Neural cell (in vitro differentiated cells): ENCODE data around the gene ZNF79. TPM values are rescaled to one million over a fixed set of nuclear protein-coding genes. Genes with fewer than 3 reads are reported as not detected.

Experiments used
- H2AFZ ChIP-seq: fragments of 200-600, 300-800 bp; sonication (generic), shearing (Covaris generic); 2 replicates; pipeline ENCODE4 v1.6.0; 2014; ENCODE audit warnings: low read depth, mild to moderate bottlenecking, antibody characterized with exemption, low read length, moderate library complexity
- H3F3A ChIP-seq: fragments of 200-600 bp; shearing (Covaris generic); 2 replicates; pipeline ENCODE4 v1.6.1; 2016; ENCODE audit warnings: mild to moderate bottlenecking, moderate library complexity, mixed read lengths, antibody characterized with exemption, low read length; ENCODE audit not compliant: insufficient read depth, poor library complexity, severe bottlenecking
- H3K27ac ChIP-seq: fragments of 200-600, 300-800 bp; sonication (generic), shearing (Covaris generic); 2 replicates; pipeline ENCODE4 v1.5.1; 2014; ENCODE audit warnings: mild to moderate bottlenecking, low read length, moderate library complexity
- H3K27me3 ChIP-seq: fragments of 300-800, 200-600 bp; sonication (generic), shearing (Covaris generic); 2 replicates; pipeline ENCODE4 v1.6.0; 2014; ENCODE audit warnings: mild to moderate bottlenecking, low read depth, low read length, moderate library complexity; ENCODE audit not compliant: insufficient read depth
- H3K36me3 ChIP-seq: fragments of 300-800, 200-600 bp; sonication (generic), shearing (Covaris generic); 2 replicates; pipeline ENCODE4 v1.5.1; 2014; ENCODE audit warnings: mild to moderate bottlenecking, antibody characterized with exemption, low read length, moderate library complexity; ENCODE audit not compliant: insufficient read depth
- H3K4me2 ChIP-seq: fragments of 300-800, 200-600 bp; sonication (generic), shearing (Covaris generic); 2 replicates; pipeline ENCODE4 v1.6.0; 2014; ENCODE audit warnings: mild to moderate bottlenecking, low read length
- H3K4me3 ChIP-seq: fragments of 300-800, 200-600 bp; sonication (generic), shearing (Covaris generic); 2 replicates; pipeline ENCODE4 v1.5.1; 2014; ENCODE audit warnings: mild to moderate bottlenecking, low read length, moderate library complexity
- H3K79me2 ChIP-seq: fragments of 200-600 bp; shearing (Covaris generic); replicated peaks from 2 replicates; pipeline ENCODE4 v1.6.0; 2014; ENCODE audit warnings: mild to moderate bottlenecking, low read length, moderate library complexity; ENCODE audit not compliant: insufficient read depth
- H3K9ac ChIP-seq: fragments of 300-800, 200-600 bp; sonication (generic), shearing (Covaris generic); 2 replicates; pipeline ENCODE4 v1.6.1; 2016; ENCODE audit warnings: mild to moderate bottlenecking, low read length, mixed read lengths
- H3K9me2 ChIP-seq: fragments of 200-600 bp; shearing (Covaris generic); 2 replicates; pipeline ENCODE4 v1.6.1; 2016; ENCODE audit warnings: mild to moderate bottlenecking, low read length, mixed read lengths; ENCODE audit not compliant: insufficient read depth
- H3K9me3 ChIP-seq: fragments of 200-600, 300-800 bp; sonication (generic), shearing (Covaris generic); 2 replicates; pipeline ENCODE4 v1.6.1; 2016; ENCODE audit warnings: mild to moderate bottlenecking, mixed run types, low read length, moderate library complexity, mixed read lengths
- H4K20me1 ChIP-seq: fragments of 200-600 bp; shearing (Covaris generic); 2 replicates; pipeline ENCODE4 v1.6.1; 2016; ENCODE audit warnings: mild to moderate bottlenecking, mixed run types; ENCODE audit not compliant: insufficient read depth
- CTCF ChIP-seq: fragments of 450-650 bp; IDR thresholded peaks from 2 replicates; pipeline ENCODE4 v1.5.1; 2014; ENCODE audit warnings: antibody characterized with exemption, mild to moderate bottlenecking, moderate library complexity; ENCODE audit not compliant: poor library complexity, severe bottlenecking
- EP300 ChIP-seq: fragments of 450-650 bp; conservative IDR thresholded peaks from 2 replicates; pipeline ENCODE4 v1.6.1; 2014; ENCODE audit warnings: antibody characterized with exemption, mild to moderate bottlenecking, moderate library complexity; ENCODE audit not compliant: poor library complexity, severe bottlenecking
- EZH2 ChIP-seq: fragments of 200-600, 300-800 bp; shearing (Covaris generic), sonication (generic); IDR thresholded peaks from 2 replicates; pipeline ENCODE4 v1.6.1; 2014; ENCODE audit warnings: antibody characterized with exemption, low read length, borderline replicate concordance, mild to moderate bottlenecking; ENCODE audit not compliant: insufficient read depth, poor library complexity, severe bottlenecking
- MXI1 ChIP-seq: fragments of 450-650 bp; conservative IDR thresholded peaks from 2 replicates; pipeline ENCODE4 v1.6.1; 2014; ENCODE audit warnings: antibody characterized with exemption, mild to moderate bottlenecking; ENCODE audit not compliant: poor library complexity, severe bottlenecking
- POLR2AphosphoS5 ChIP-seq: IDR thresholded peaks from 2 replicates; pipeline ENCODE4 v1.6.1; 2012
- RAD21 ChIP-seq: fragments of 450-650 bp; conservative IDR thresholded peaks from 2 replicates; pipeline ENCODE4 v1.6.1; 2014; ENCODE audit warnings: antibody characterized with exemption, mild to moderate bottlenecking, moderate library complexity
- SMC3 ChIP-seq: fragments of 450-650 bp; conservative IDR thresholded peaks from 2 replicates; pipeline ENCODE4 v1.6.1; 2014; ENCODE audit warnings: antibody characterized with exemption, mild to moderate bottlenecking, moderate library complexity; ENCODE audit not compliant: poor library complexity
- TAF1 ChIP-seq: IDR thresholded peaks from 2 replicates; pipeline ENCODE4 v1.6.1; 2012; ENCODE audit warnings: low read depth
- polyA plus RNA-seq: library from polyadenylated mRNA; depleted of rRNA; stranded (reverse); fragments of >200 nt; gene quantifications from 2 replicates; pipeline ENCODE4 v1.2.3, GENCODE V29; 2014
- TF ChIP-seq, protein P1 (sequence below): IDR thresholded peaks from 2 replicates; pipeline ENCODE4 v1.6.1; 2012; ENCODE audit warnings: borderline replicate concordance

ZNF79 gene
- polyA plus RNA-seq, 1 donor from 2014 or later = 2.9 TPM

- TF ChIP-seq POLR2AphosphoS5 (no peak), SMC3 (no peak)
- Histone ChIP-seq H3K9me3 (no peaks in the 10 kb centered on the region), H4K20me1 (no peaks in the 10 kb centered on the region), H2AFZ (no peak overlapping the region), H3K4me2 (no peak overlapping the region), H3K79me2 (no peaks in the 10 kb centered on the region), H3K9ac (no peak overlapping the region), H3K27ac (no peak overlapping the region), H3K27me3 (no peaks in the 10 kb centered on the region), H3K36me3 (no peaks in the 10 kb centered on the region), H3K4me3 (no peak overlapping the region), H3F3A (no peaks in the 10 kb centered on the region), H3K9me2 (no peaks in the 10 kb centered on the region)
Measured at GRCh38 chr9:127489471-127490115, 65.4 kb downstream of the ZNF79 start.

DNA sequence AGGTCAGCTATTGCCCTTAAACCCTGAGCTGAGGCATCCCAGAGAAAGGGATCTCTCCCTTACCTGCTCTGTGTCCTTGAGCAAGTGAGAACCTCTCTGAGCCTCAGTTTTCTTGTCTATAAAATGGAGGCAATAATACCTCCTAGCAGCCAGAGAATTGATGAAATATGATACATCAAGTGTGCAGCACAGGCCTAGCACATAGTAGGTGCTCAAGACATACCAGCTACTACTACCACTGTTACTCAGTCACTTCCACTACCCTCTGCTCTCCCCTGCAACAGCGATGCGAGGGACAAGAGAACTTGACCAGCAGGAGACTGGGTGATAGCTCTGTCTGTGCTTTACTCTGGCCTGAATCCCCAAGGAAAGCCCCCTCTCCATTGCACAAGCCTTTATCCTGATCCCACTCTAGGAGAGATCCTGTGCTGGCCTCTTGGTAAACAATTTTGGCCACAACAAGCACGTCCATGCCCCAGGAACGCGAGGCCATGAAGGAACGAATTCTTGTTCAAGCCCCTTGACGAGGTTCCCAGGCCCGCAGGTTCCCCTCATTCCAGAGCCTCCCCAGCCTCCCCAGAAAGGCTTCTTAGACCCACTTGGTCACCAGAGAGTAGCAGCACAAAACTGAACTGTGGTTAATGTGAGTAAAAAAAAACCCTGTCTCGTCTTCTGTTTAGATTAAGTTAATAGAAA lies 66.5 kb downstream of the ZNF79 start:
- no peak overlapping the region for H3K9ac ChIP-seq
- no peaks in the 10 kb centered on the region for H3K27me3 ChIP-seq
- no peaks in the 10 kb centered on the region for H3K36me3 ChIP-seq
- H3K79me2 ChIP-seq = no peaks in the 10 kb centered on the region
- no peaks in the 10 kb centered on the region for H3K9me3 ChIP-seq
- H3F3A ChIP-seq = no peaks in the 10 kb centered on the region
- no peaks in the 10 kb centered on the region for H4K20me1 ChIP-seq
- H3K4me2 ChIP-seq = no peak overlapping the region
- H3K27ac ChIP-seq = no peak overlapping the region
- H3K4me3 ChIP-seq = no peak overlapping the region
- H3K9me2 ChIP-seq = no peaks in the 10 kb centered on the region
- no peak overlapping the region for H2AFZ ChIP-seq
- TF ChIP-seq TAF1 (no peak), POLR2AphosphoS5 (no peak), EZH2 (no peak), SMC3 (no peak), RAD21 (no peak)
- TF ChIP-seq, protein P1, sequence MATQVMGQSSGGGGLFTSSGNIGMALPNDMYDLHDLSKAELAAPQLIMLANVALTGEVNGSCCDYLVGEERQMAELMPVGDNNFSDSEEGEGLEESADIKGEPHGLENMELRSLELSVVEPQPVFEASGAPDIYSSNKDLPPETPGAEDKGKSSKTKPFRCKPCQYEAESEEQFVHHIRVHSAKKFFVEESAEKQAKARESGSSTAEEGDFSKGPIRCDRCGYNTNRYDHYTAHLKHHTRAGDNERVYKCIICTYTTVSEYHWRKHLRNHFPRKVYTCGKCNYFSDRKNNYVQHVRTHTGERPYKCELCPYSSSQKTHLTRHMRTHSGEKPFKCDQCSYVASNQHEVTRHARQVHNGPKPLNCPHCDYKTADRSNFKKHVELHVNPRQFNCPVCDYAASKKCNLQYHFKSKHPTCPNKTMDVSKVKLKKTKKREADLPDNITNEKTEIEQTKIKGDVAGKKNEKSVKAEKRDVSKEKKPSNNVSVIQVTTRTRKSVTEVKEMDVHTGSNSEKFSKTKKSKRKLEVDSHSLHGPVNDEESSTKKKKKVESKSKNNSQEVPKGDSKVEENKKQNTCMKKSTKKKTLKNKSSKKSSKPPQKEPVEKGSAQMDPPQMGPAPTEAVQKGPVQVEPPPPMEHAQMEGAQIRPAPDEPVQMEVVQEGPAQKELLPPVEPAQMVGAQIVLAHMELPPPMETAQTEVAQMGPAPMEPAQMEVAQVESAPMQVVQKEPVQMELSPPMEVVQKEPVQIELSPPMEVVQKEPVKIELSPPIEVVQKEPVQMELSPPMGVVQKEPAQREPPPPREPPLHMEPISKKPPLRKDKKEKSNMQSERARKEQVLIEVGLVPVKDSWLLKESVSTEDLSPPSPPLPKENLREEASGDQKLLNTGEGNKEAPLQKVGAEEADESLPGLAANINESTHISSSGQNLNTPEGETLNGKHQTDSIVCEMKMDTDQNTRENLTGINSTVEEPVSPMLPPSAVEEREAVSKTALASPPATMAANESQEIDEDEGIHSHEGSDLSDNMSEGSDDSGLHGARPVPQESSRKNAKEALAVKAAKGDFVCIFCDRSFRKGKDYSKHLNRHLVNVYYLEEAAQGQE = no peak

DNA sequence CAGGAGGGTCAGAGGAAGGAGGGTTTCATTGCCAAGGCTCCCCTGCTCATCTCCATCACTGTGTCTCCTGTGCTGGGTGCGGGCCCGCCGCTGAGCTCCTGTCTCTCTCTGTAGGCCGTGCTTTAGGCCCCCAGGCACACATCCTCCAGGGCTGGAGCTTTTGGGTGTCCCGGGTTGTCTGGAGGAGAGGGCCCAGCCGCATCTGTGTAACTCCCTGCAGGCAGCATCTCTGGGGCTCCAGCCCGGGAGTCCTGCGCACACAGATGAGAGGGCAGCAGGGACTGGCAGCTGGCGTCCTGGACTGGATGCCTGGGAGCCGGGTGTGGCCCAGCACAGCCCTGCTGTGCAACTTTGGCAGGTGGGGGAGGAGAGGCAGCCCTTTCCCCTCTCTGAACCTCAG lies 67.3 kb downstream of the ZNF79 start:
- H3K36me3 ChIP-seq = no peaks in the 10 kb centered on the region
- H2AFZ ChIP-seq = no peak overlapping the region
- no peak overlapping the region for H3K27ac ChIP-seq
- no peaks in the 10 kb centered on the region for H3K9me2 ChIP-seq
- TF ChIP-seq, protein P1 = no peak
- TF ChIP-seq MXI1 = no peak
- TF ChIP-seq TAF1 = no peak
- TF ChIP-seq RAD21 = no peak
- no peak for TF ChIP-seq EP300
- TF ChIP-seq CTCF = no peak
- TF ChIP-seq EZH2 = no peak
- TF ChIP-seq POLR2AphosphoS5 = no peak
- no peak for TF ChIP-seq SMC3
- no peaks in the 10 kb centered on the region for H3K79me2 ChIP-seq
- no peak overlapping the region for H3K9ac ChIP-seq
- H4K20me1 ChIP-seq = no peaks in the 10 kb centered on the region
- no peaks in the 10 kb centered on the region for H3K9me3 ChIP-seq
- H3F3A ChIP-seq = no peaks in the 10 kb centered on the region
- H3K4me3 ChIP-seq = no peak overlapping the region
- H3K27me3 ChIP-seq = no peaks in the 10 kb centered on the region
- H3K4me2 ChIP-seq = no peak overlapping the region
